GM18951 (cell line): ENCODE measurements around the gene DNAJC22.
"Not testable (repeated sequence)": the region's sequence is repeated elsewhere in the genome, so short reads cannot be mapped to it uniquely, and the experiment has no call there.

ENCODE experiments used
- POLR2A ChIP-seq: IDR thresholded peaks from 4 replicates; pipeline ENCODE4 v1.6.1; 2011; ENCODE audit warnings: mild to moderate bottlenecking; ENCODE audit not compliant: insufficient read length, insufficient read depth; ENCODE audit errors: extremely low read depth
- in situ Hi-C: fragments of 300-500 bp; cut with MboI; formaldehyde crosslinking; loops from one replicate; pipeline ENCODE4 v1.12.0; 2022; ENCODE audit warnings: low sequenced_read_pairs, mixed read lengths, inconsistent platforms; ENCODE audit not compliant: unreplicated experiment

Gene DNAJC22

GRCh38 chr12:49325606-49326005 lies 21.1 kb upstream of the DNAJC22 start:
- in situ Hi-C loops, result no loop called here
- no peak for TF ChIP-seq POLR2A

GRCh38 chr12:49327368-49327767 lies 19.3 kb upstream of the DNAJC22 start:
- TF ChIP-seq POLR2A, result no peak
- in situ Hi-C loops, result no loop called here

GRCh38 chr12:49327887-49328286 lies 18.8 kb upstream of the DNAJC22 start:
- in situ Hi-C loops, result no loop called here
- TF ChIP-seq POLR2A, result no peak

DNA sequence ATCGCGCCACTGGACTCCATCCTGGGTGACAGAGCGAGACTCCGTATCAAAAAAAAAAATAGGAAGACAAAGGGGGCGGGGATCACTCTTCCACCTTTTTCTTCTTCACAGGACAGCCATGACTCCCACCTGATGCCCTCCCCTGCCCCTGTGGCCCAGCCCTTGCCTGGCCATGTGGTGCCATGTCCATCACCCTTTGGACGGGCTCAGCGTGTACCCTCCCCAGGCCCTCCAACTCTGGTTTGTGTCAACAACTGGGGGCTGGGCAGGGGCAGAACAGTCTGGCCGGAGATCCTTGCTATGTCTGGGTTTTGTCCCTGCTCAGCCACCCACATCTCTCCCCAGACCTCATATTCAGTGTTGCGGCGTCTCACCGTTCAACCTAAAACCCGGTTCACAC lies 17.9 kb upstream of the DNAJC22 start:
- in situ Hi-C loops, result no loop called here
- TF ChIP-seq POLR2A, result no peak

DNA sequence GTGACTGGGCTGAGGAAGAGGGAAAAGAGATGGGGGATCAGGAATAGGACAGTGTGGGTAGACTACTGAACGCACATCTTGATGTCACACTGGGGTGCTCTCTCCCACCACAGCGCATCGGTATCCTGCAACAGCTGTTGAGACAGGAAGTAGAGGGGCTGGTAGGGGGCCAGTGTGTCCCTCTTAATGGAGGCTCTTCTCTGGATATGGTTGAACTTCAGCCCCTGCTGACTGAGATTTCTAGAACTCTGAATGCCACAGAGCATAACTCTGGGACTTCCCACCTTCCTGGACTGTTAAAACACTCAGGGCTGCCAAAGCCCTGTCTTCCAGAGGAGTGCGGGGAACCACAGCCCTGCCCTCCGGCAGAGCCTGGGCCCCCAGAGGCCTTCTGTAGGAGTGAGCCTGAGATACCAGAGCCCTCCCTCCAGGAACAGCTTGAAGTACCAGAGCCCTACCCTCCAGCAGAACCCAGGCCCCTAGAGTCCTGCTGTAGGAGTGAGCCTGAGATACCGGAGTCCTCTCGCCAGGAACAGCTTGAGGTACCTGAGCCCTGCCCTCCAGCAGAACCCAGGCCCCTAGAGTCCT lies 16.6 kb upstream of the DNAJC22 start:
- in situ Hi-C loops, result no loop called here
- TF ChIP-seq POLR2A, result no peak

GRCh38 chr12:49330631-49331379 lies 15.9 kb upstream of the DNAJC22 start:
- in situ Hi-C loops, result no loop called here
- TF ChIP-seq POLR2A, result no peak

GRCh38 chr12:49331380-49332222 lies 15.1 kb upstream of the DNAJC22 start:
- TF ChIP-seq POLR2A, result no peak
- in situ Hi-C loops, result no loop called here

- in situ Hi-C loops, result no loop called here
- no peak for TF ChIP-seq POLR2A
Measured at GRCh38 chr12:49332441-49332861, 14.2 kb upstream of the DNAJC22 start.

GRCh38 chr12:49332891-49333371 lies 13.8 kb upstream of the DNAJC22 start:
- TF ChIP-seq POLR2A, result no peak
- in situ Hi-C loops, result no loop called here

- in situ Hi-C loops, result not testable (repeated sequence)
Measured at GRCh38 chr12:49333778-49334177, 12.9 kb upstream of the DNAJC22 start.

- in situ Hi-C loops, result no loop called here
Measured at GRCh38 chr12:49334226-49334625, 12.5 kb upstream of the DNAJC22 start.

GRCh38 chr12:49334681-49335080 lies 12.0 kb upstream of the DNAJC22 start:
- in situ Hi-C loops, result no loop called here
- TF ChIP-seq POLR2A, result no peak

More at GRCh38 chr12:49334226-49334625, 12.5 kb upstream of the DNAJC22 start:
- TF ChIP-seq POLR2A, result no peak

- in situ Hi-C loops, result no loop called here
Measured at GRCh38 chr12:49335118-49335954, 11.4 kb upstream of the DNAJC22 start.

More at GRCh38 chr12:49335118-49335954, 11.4 kb upstream of the DNAJC22 start:
- TF ChIP-seq POLR2A, result no peak
